ENCODE results near the gene LEP.

LEP gene

DNA sequence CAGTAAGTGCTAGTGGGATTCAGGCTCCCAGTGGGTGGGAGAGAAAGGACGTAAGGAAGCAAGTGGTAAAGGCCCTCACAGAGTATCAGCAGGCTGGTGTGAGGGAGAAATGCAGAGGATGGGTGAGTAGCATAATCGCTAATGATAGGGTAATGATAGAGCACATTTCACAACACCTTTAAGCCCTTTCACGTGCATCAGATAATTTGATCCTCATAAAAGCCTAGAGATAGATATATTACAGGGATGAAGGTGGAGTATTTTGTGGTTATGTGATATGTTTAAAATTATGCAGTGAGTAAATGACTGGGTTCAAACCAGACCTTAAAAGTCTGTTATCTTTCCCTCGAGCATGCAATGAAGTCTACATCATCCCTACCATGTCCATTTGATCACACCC is 10.3 kb downstream of the LEP start:
- DNase-seq, result no peak

DNA sequence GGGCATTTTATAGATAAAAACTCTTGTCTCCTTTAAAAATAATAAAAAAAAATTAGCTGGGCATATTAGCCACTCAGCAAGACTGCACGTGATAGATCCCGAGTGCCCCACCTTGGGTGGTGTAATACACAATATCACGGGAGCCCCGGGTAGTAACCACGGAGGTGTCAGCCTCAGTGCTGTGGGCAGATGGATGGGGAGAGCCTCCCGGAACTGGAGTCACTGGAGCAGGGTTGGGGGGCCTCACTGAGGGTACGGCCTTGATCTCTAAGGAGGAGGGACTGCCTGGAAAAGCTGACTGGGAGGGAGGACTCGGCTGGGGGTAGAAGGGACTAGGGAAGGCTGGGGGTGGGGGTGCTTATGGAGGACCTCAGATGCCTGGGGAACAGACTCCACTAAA is 12.6 kb downstream of the LEP start:
- no peak for DNase-seq

DNA sequence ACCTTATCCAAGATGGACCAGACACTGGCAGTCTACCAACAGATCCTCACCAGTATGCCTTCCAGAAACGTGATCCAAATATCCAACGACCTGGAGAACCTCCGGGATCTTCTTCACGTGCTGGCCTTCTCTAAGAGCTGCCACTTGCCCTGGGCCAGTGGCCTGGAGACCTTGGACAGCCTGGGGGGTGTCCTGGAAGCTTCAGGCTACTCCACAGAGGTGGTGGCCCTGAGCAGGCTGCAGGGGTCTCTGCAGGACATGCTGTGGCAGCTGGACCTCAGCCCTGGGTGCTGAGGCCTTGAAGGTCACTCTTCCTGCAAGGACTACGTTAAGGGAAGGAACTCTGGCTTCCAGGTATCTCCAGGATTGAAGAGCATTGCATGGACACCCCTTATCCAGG is 13.4 kb downstream of the LEP start:
- DNase-seq, result no peak

GRCh38 chr7:128255271-128255670 is 14.2 kb downstream of the LEP start:
- DNase-seq, result no peak

GRCh38 chr7:128257458-128257857 is 16.4 kb downstream of the LEP start:
- DNase-seq, result no peak

GRCh38 chr7:128259131-128260061 is 18.3 kb downstream of the LEP start:
- no peak for DNase-seq

DNA sequence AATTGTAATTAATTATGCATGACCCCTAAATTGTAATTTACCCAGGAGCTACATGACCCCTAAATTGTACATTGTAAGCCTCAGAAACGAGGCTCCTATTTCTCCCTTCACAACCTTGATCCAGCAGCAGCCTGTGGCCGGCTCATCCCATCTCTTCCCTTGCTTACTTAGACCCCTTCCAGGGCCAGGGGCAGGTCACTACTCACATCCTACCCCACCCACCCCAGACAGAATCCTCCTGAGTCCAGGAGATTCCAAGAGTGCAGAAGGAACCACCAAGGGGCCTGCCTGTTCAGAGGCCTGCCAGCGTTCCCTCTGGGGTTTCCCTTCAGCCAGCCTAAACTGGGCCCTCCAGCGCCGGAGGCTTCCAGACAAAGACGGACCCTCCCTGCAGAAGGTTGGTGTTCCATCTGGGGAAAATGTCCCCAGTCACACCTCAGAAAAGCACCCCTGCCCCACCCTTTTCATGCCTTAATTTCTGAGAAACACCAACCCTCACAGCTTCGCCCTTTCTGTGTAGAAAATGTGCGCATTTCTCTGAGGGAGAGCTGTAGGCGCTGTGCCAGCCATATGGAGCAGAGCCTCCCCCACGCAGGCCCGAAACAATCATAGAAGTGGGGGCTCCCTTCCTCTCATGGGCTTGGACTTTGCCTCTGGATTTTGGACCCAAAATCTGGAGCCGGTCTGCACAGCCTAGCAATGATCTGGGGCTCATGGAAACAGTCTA is 19.2 kb downstream of the LEP start:
- DNase-seq, result no peak

DNA sequence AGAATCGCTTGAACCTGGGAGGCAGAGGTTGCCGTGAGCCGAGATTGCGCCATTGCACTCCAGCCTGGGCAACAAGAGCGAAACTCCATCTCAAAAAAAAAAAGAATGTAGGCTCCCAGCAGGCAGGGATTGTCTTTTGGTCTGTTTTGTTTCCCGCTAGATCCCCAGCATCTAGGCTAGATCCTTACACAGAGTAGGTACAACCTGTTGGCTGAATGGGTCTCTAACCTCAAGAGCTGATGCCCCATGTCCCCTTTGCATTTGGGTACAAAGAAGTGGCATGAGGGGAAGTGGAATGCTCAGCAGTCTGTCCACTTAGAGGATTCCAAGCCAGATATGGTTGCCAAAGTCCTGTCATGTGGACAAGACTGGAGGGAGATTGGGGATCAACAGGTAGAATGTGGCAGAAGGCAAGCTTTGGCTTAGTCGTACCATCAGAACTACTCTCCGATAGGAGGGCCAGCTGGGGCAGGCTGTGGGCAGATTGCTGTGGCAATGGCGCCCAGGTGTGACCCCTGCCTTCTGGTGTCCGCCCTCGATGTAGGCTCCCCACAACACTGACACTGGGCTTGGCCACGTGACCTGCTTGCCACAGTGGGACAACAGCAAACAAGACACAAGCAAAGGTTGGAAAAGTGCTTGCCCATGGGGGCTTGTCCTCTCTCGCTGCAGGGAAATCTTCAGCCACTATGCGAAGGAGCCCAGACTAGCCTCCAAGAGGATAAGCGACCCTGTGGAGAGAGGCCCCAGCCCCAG is 21.4 kb downstream of the LEP start:
- DNase-seq, result no peak

DNA sequence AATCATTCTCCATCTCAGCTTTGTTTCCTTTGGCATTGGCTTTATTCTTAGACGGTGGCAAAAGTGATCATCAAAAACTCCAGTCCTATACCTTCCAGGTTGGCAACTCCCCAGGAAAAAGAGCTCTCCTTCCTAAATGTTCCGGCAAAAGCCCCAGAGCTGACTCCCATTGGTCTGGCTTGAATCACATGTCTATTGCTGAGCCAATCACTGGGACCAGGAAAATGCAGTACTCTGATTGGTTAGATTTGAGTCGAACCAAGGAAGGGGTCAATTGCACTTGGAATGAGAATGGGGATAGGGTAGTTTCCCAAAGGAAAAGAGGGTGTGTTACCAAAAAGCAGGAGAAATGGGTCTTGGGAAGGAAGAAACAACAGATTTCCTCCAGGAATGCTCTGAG is 22.3 kb downstream of the LEP start:
- no peak for DNase-seq

DNA sequence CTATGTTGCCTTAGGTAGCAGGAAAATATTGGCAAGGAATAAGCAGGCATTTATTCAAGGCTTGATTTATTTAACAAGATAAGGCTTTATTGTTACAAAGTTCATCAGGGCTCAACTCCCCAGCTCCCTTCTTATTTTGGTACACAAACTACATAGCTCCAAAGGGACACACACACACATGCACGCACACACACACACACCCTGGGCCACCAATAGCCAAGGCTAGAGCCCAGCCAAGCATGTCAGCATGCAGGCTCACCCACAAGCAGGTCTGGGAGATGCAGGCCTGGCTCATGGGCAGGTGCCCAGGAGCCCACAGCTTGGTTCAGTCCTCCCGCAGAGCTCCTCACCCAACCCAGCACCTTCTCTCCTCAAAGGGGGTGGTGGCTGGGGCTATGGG is 23.4 kb downstream of the LEP start:
- DNase-seq, result no peak

GRCh38 chr7:128265156-128265905 is 24.3 kb downstream of the LEP start:
- DNase-seq, result no peak

DNA sequence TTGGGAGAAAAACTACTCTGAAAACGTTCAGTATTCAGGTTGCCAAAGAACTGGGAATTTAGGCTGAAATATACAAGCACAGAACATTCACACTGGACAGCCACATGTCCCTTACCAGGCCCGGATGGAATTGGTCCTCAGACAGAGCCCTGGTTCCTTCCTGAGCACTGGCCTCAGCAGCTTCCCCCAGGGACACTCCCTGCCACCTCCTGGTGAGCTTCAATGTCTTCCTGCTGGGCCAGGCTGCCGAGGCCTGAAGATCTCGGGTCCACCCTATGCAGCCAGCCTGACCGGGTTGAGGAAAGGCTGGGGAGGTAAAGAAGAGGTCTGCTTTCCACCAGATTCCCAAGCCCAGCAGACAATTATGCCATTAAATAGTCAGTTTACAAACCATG is 24.8 kb downstream of the LEP start:
- no peak for DNase-seq

DNA sequence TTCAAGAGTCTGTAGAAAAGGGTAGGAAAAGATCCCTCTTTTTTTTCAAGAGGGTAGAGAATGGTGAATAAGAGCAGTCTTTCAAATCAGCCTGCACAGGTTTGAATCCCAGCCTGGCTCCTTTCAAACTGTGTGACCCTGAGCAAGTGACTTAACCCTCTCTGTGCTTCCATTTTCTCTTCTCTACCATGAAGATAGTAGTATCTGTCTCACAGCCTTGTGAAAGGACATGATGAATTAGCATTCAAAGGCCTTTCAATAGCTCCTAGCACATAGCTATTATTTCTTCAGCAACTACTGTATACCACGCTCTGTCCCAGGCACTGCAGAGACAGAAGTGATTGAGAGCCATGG is 25.4 kb downstream of the LEP start:
- DNase-seq, result no peak

GRCh38 chr7:128266883-128267594 is 26.0 kb downstream of the LEP start:
- no peak for DNase-seq

GRCh38 chr7:128267595-128267924 is 26.5 kb downstream of the LEP start:
- no peak for DNase-seq

GRCh38 chr7:128268233-128268632 is 27.2 kb downstream of the LEP start:
- DNase-seq, result no peak

DNA sequence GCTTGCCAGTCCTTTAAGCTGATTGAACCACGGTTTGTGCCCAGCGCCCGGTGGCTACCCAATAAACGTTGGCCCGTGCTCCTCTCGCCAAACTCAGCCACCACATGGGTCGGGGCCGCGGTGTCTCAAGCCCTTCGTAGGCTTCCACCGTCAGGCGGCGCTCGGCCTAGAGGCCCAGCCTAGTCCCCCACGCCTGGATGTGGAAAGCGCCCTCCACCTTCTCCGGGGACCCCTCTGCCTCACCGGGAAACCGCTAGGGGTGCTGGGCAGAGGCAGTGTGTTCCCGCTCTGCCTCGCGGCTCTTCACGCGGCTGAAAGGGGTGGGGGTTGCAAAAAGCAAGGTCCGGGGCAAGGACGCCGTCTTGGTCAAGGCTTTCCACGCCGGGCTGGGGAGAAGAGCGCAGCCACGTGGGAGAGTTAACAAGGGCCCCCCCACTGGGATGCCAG is 29.8 kb downstream of the LEP start:
- DNase-seq, result no peak

DNA sequence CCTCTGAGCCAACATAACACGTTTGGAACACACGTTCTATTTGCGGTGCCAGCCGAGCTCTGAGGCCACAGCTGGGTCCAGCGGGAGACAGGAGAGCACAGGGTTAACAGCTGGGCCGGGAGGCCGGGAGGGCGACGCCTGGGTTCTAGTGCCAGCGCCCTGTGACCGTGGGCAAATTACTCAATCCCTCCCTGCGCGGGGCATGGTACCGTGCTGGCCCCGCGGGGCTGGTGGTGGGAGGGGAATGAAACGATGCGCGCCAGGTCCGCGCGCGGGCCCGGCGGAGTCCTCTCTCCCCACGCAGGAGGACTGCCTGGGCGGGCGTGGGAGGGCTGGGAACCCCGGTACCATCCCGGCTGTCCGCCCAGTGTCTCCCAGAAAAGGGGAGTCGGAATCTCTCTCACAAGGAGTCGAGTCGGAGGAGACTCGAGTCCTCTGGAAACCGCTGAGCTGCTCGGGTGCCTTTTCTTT is 30.4 kb downstream of the LEP start:
- no peak for DNase-seq

DNA sequence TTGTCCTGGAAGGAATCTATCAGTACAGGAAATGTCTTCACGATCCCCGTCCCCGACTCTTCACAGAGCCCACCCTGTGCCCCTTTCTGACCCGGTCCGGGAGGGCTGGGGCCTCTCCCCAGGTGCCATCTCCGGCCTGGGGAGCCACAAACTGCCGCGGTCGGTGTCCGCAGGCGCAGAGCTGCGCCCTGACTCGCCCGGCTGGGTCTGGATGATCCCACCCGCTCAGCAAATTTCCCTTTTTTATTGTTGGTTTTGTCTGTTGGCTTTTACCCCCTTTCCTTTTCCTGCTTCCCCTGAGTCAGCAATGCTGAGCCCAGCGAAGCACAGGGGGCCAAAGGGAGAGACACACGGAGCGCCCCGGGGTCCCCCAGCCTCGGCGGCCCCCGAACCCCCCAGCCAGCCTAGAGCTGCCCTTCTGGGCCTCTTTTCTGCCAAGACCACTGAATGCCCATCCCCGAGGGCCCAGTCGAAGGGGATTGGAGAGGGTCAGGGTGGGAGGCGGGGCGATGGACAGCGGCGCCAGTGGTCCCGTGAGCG is 30.9 kb downstream of the LEP start:
- DNase-seq, result no peak

- DNase-seq, result no peak
Measured at GRCh38 chr7:128274246-128274883, 33.3 kb downstream of the LEP start.

- DNase-seq, result no peak
Measured at GRCh38 chr7:128274884-128275603, 34.0 kb downstream of the LEP start.
